A673 (cell line): Measurements from ENCODE around the gene PIAS1. TPM values are rescaled to one million over a fixed set of nuclear protein-coding genes. Genes with fewer than 3 reads are reported as not detected.

ENCODE experiments used
- BruUV-seq: library from RNA; stranded (reverse); fragments of 400-500 nt; replicated peaks from 2 replicates; lab custom pipeline; 2021; lab: Mats Ljungman, UMichigan
- CTCF ChIA-PET: fragments of 300-600 bp; sonication (Branson Sonifier 250); formaldehyde crosslinking; loops from one replicate; lab custom pipeline; 2022; ENCODE audit warnings: antibody characterized with exemption; lab: Charles Lee
- POLR2A ChIA-PET: fragments of 300-600 bp; sonication (Branson Sonifier 250); formaldehyde crosslinking; loops from one replicate; lab custom pipeline; 2022; ENCODE audit warnings: antibody characterized with exemption; ENCODE audit not compliant: low non-redundant PET; lab: Charles Lee
- DNase-seq: peaks from one replicate; pipeline ENCODE4 v3.0.0-alpha.2; 2015; ENCODE audit warnings: low spot score
- H3K27ac ChIP-seq: fragments of 200-600 bp; sonication (generic); 2 replicates; pipeline ENCODE4 v1.5.1; 2016; ENCODE audit warnings: mixed run types, low read depth, mild to moderate bottlenecking, mixed read lengths, antibody characterized with exemption, low read length; ENCODE audit not compliant: poor library complexity, severe bottlenecking
- H3K27me3 ChIP-seq: fragments of 200-600 bp; sonication (generic); replicated peaks from 2 replicates; pipeline ENCODE4 v1.6.1; 2017; ENCODE audit warnings: mixed run types, low read depth, mild to moderate bottlenecking, mixed read lengths, antibody characterized with exemption, low read length; ENCODE audit not compliant: insufficient read depth, poor library complexity
- H3K36me3 ChIP-seq: fragments of 200-600 bp; sonication (generic); 2 replicates; pipeline ENCODE4 v1.6.1; 2016; ENCODE audit warnings: mixed run types, mild to moderate bottlenecking, mixed read lengths, antibody characterized with exemption, low read length; ENCODE audit not compliant: insufficient read depth, poor library complexity, severe bottlenecking
- H3K4me1 ChIP-seq: fragments of 200-600 bp; sonication (generic); 2 replicates; pipeline ENCODE4 v1.6.1; 2017; ENCODE audit warnings: mixed run types, mild to moderate bottlenecking, mixed read lengths, antibody characterized with exemption, low read length; ENCODE audit not compliant: insufficient read depth, poor library complexity, severe bottlenecking
- H3K4me3 ChIP-seq: fragments of 200-600 bp; sonication (generic); 2 replicates; pipeline ENCODE4 v1.5.1; 2016; ENCODE audit warnings: low read depth, mixed run types, mild to moderate bottlenecking, mixed read lengths, low read length; ENCODE audit not compliant: poor library complexity, severe bottlenecking
- H3K9me3 ChIP-seq: fragments of 200-600 bp; sonication (generic); 2 replicates; pipeline ENCODE4 v1.6.1; 2016; ENCODE audit warnings: mixed run types, low read depth, mild to moderate bottlenecking, mixed read lengths, antibody characterized with exemption, low read length; ENCODE audit not compliant: poor library complexity, severe bottlenecking
- EZH2 ChIP-seq: fragments of 200-600 bp; sonication (generic); IDR thresholded peaks from 2 replicates; pipeline ENCODE4 v1.6.1; 2017; ENCODE audit warnings: borderline replicate concordance, low read depth, mild to moderate bottlenecking, mixed read lengths, antibody characterized with exemption, low read length; ENCODE audit not compliant: poor library complexity, severe bottlenecking
- intact Hi-C: fragments of 100-400 bp; cut with micrococcal nuclease; formaldehyde crosslinking; loops from one replicate; pipeline ENCODE4 v1.10.0; 2022; ENCODE audit not compliant: unreplicated experiment
- total RNA-seq: library from RNA; stranded (reverse); gene quantifications from 2 replicates; pipeline ENCODE4 v1.2.3, GENCODE V29; 2021
- TF ChIP-seq, protein P1 (sequence below): fragments of 300-800, 200-600 bp; sonication (generic); conservative IDR thresholded peaks from 2 replicates; pipeline ENCODE4 v1.5.1; 2017; ENCODE audit warnings: low read depth, mild to moderate bottlenecking, antibody characterized with exemption, low read length, moderate library complexity, mixed read lengths

Gene PIAS1
- total RNA-seq, 1 experiment from 2014 or later, result 40.2 TPM

GRCh38 chr15:68020685-68021084, 33.4 kb upstream of the PIAS1 start:
- no TSS peak for BruUV-seq
- Histone ChIP-seq H3K9me3 (no peaks in the 10 kb centered on the region), H3K4me3 (no peak overlapping the region), H3K36me3 (no peaks in the 10 kb centered on the region), H3K27me3 (no peaks in the 10 kb centered on the region), H3K4me1 (no peaks in the 10 kb centered on the region), H3K27ac (no peak overlapping the region)
- DNase-seq, result no peak
- TF ChIP-seq, protein P1, sequence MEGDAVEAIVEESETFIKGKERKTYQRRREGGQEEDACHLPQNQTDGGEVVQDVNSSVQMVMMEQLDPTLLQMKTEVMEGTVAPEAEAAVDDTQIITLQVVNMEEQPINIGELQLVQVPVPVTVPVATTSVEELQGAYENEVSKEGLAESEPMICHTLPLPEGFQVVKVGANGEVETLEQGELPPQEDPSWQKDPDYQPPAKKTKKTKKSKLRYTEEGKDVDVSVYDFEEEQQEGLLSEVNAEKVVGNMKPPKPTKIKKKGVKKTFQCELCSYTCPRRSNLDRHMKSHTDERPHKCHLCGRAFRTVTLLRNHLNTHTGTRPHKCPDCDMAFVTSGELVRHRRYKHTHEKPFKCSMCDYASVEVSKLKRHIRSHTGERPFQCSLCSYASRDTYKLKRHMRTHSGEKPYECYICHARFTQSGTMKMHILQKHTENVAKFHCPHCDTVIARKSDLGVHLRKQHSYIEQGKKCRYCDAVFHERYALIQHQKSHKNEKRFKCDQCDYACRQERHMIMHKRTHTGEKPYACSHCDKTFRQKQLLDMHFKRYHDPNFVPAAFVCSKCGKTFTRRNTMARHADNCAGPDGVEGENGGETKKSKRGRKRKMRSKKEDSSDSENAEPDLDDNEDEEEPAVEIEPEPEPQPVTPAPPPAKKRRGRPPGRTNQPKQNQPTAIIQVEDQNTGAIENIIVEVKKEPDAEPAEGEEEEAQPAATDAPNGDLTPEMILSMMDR, result no peak
- no peak for TF ChIP-seq EZH2
- CTCF ChIA-PET, result no interaction called here
- intact Hi-C loops, result no loop called here
- POLR2A ChIA-PET, result no interaction called here

- H3K27ac ChIP-seq, result no peak overlapping the region
- H3K36me3 ChIP-seq, result no peaks in the 10 kb centered on the region
- no peaks in the 10 kb centered on the region for H3K4me1 ChIP-seq
- no peak for TF ChIP-seq EZH2
- TF ChIP-seq, protein P1, result no peak
- H3K4me3 ChIP-seq, result no peak overlapping the region
- intact Hi-C loops, result no loop called here
- ChIA-PET POLR2A (no interaction called here), CTCF (no interaction called here)
- DNase-seq, result no peak
- BruUV-seq, result no TSS peak
- no peaks in the 10 kb centered on the region for H3K27me3 ChIP-seq
- no peaks in the 10 kb centered on the region for H3K9me3 ChIP-seq
Observed at GRCh38 chr15:68022061-68022460, 32.1 kb upstream of the PIAS1 start.

- Histone ChIP-seq H3K27me3 (no peaks in the 10 kb centered on the region), H3K36me3 (no peaks in the 10 kb centered on the region), H3K27ac (no peak overlapping the region), H3K4me3 (no peak overlapping the region), H3K4me1 (no peaks in the 10 kb centered on the region), H3K9me3 (no peaks in the 10 kb centered on the region)
- intact Hi-C loops, result no loop called here
- TF ChIP-seq EZH2, result no peak
- TF ChIP-seq, protein P1, result no peak
- no TSS peak for BruUV-seq
- DNase-seq, result no peak
- ChIA-PET CTCF (no interaction called here), POLR2A (no interaction called here)
Observed at GRCh38 chr15:68023307-68024101, 30.6 kb upstream of the PIAS1 start.
